T-helper 2 cell treated with Interferon-gamma antibody and Interleukin-4, amounts not matched to agents 5 μg/mL and 100 μg/mL, for 36 hours (primary cell): ENCODE measurements around the gene SLC41A3.
"Not testable (repeated sequence)": the region's sequence is repeated elsewhere in the genome, so short reads cannot be mapped to it uniquely, and the experiment has no call there.

Experiments
- DNase-seq: peaks from one replicate; pipeline ENCODE4 v3.0.0; 2021; ENCODE audit warnings: low spot score
- H3K27ac Mint-ChIP-seq: one replicate; pipeline ENCODE4 v1.8.0; 2021; ENCODE audit warnings: mild to moderate bottlenecking, mixed read lengths
- H3K27me3 Mint-ChIP-seq: one replicate; pipeline ENCODE4 v1.8.0; 2021; ENCODE audit warnings: low read depth, mixed read lengths
- H3K36me3 Mint-ChIP-seq: one replicate; pipeline ENCODE4 v1.8.0; 2021; ENCODE audit warnings: low read depth, mixed read lengths
- H3K4me1 Mint-ChIP-seq: one replicate; pipeline ENCODE4 v1.8.0; 2021; ENCODE audit warnings: low read depth, mixed read lengths
- H3K4me3 Mint-ChIP-seq: one replicate; pipeline ENCODE4 v1.8.0; 2022; ENCODE audit warnings: mild to moderate bottlenecking, moderate library complexity, mixed read lengths
- H3K9me3 Mint-ChIP-seq: one replicate; pipeline ENCODE4 v1.8.0; 2021; ENCODE audit warnings: mixed read lengths

SLC41A3 gene

DNA sequence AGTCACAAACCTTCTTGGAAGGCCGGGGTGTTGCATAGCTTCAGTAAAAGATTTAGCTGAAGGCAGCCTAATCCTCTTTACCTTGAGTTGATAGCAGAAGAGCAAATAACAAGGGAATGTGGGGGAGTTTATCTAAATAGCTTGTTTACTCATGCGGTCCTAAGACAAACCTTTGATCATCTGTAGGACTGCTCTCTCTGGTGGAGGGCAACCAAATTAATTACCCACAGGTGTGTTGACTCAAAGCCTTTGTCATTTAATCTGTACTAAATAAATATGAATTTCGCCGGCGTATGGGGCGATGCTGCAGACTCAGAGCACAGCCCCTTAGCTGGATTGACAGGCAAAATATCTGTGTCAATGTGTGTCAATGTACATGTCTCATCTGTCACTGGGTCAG is 17.2 kb downstream of the SLC41A3 start:
- not testable (repeated sequence) for H3K4me3 Mint-ChIP-seq, H3K36me3 Mint-ChIP-seq, H3K4me1 Mint-ChIP-seq, H3K27ac Mint-ChIP-seq, DNase-seq, H3K9me3 Mint-ChIP-seq, H3K27me3 Mint-ChIP-seq

DNA sequence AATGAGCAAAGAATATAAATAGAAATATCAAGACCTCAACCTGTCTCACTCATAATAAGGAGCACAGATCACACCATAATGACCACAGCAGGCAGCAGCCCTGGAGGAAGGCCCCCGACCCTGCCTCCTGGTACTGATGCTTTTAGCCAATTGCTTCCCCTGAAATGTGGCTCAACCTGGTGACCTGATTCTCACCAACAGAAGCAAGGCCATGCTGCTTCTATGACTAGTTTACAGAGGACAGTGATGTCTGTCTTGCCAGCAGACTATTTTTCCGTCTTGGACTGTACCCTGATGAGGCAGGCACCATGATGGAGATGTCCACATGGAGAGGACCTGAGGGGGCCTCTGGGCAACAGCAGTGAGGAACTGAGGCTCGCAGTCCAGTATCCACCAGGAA is 18.0 kb downstream of the SLC41A3 start:
- DNase-seq = no peak
- Mint-ChIP-seq H3K4me3 (no peak overlapping the region), H3K27ac (no peak overlapping the region), H3K27me3 (no peaks in the 10 kb centered on the region), H3K4me1 (peaks cover 5% of the 10 kb centered on the region), H3K9me3 (no peaks in the 10 kb centered on the region), H3K36me3 (no peaks in the 10 kb centered on the region)

DNA sequence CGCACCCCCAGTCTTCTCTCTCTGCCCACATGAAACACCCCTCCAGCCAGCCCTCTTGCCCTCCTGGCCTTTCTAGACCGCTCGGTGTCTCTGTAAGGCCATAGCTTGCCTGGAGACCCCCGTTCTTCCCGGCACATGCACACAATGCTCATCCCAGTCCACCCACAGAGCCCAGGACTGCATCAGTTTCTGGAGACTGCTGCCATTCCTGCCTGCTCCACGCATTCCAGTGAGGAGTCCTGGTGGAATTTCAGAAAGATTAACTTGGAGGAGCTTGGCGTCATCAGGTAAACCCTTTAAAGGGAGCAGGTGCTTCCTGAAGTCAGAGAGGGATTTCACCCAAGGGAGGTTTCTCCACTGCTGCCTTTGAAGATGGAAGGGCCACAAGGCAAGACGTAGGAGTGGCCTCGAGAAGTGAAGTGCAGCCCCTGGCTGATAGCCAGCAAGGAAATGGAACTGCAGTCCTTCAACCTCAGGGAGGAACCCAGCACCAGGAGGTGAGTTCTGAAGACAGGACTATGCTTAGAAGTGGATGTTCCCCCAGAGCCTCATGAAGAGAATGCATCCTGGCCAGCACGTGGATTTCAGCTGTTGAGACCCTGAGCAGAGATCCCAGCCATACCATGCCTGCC is 19.2 kb downstream of the SLC41A3 start:
- Mint-ChIP-seq H3K36me3 (no peaks in the 10 kb centered on the region), H3K9me3 (no peaks in the 10 kb centered on the region), H3K27ac (no peak overlapping the region), H3K4me1 (peaks cover 5% of the 10 kb centered on the region), H3K4me3 (no peak overlapping the region), H3K27me3 (no peaks in the 10 kb centered on the region)
- no peak for DNase-seq

DNA sequence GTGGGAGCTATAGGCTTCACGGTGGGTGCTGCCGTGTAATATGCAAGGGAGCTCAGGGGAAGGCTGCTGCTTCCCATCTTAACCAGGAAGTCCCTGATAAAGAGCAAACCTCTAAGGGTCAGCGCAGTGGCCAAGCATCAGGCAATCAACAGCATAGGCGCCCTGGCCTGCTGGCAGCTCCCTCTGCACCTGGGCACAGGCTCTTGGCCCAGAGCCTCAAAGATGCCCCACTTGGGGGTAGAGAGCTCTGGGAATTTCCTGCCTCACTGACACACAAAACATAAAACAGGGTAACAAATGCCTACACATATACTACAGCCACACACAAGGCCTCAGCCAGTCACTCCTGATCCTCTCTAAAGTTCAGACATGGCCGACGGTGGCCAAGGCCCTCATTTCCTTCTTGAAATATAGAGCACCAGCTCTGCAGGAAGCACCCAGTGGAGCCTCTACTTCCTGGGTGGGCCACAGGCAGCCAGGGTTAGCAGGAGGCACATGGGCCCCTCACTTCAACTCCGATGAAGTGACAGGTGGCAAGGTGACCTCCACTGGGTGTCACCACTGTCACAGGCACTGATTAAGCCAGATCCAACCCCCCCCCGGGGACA is 20.5 kb downstream of the SLC41A3 start:
- H3K27ac Mint-ChIP-seq = no peak overlapping the region
- H3K27me3 Mint-ChIP-seq = no peaks in the 10 kb centered on the region
- H3K4me3 Mint-ChIP-seq = no peak overlapping the region

DNA sequence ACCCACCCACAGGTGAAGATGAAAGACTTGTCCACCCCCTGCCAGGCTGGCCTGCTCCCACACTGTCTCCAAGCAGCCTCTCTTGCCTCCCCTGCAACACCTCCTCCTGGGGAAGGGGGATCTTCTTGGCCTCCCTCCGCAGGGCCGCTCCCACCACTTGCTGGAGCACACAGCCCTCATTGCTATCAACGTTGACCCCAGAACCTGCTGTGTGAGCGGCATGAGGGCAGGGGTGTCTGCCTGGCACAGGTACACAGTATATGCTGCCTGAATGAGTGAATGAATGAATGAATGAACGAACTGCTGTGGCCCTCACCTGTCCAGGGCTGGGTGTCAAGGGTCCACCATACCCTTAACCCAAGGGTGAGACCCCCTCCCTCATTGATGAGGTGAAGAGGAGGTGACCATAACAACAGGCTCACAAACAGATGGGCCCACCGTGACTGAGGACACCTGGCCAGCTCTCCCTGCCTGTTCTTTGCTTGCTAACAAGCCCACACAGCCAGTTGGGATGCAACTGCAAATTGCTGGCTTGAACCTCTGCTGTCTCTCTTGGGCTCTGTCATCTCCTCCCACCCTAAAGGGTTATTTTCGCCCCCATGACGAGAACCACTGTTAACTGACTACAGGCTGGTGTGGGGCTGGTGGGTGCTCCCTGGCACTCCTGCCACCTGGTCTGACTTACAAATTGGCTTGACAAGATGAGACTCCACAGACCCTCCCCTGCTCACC is 22.5 kb downstream of the SLC41A3 start:
- H3K9me3 Mint-ChIP-seq = no peaks in the 10 kb centered on the region
- no peaks in the 10 kb centered on the region for H3K36me3 Mint-ChIP-seq
- no peaks in the 10 kb centered on the region for H3K27me3 Mint-ChIP-seq
- H3K4me3 Mint-ChIP-seq = no peak overlapping the region
- no peak overlapping the region for H3K27ac Mint-ChIP-seq
- no peak for DNase-seq
- peaks cover 5% of the 10 kb centered on the region for H3K4me1 Mint-ChIP-seq

More for the DNA sequence above, 20.5 kb downstream of the SLC41A3 start:
- no peaks in the 10 kb centered on the region for H3K9me3 Mint-ChIP-seq
- DNase-seq = no peak
- H3K36me3 Mint-ChIP-seq = no peaks in the 10 kb centered on the region
- H3K4me1 Mint-ChIP-seq = peaks cover 5% of the 10 kb centered on the region

DNA sequence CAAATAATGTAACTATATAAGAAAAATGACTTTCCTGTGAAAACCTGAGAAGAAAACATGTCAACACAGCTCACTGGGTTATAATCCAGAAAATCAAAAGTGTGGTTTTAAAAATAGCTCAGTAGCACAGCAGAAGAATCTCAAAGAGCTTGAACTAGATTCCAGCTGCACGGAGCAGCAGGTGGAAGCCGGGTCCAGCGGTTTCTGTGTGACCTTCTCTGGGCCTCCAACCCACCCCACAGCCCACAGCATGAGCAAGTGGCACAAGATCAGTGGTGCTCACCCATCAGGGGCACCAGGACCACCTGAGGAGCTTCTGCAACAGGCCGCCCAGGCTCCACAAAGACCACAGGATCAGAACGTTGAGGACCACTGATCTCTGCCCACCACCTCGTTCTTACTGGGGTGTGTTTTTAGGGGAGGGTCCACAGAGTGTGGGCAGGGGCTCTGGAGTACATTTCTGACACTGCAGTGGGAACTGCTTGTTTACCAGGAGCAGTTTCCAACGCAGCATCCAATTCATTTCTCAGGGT is 23.2 kb downstream of the SLC41A3 start:
- Mint-ChIP-seq H3K4me1 (peaks cover 5% of the 10 kb centered on the region), H3K9me3 (no peaks in the 10 kb centered on the region), H3K36me3 (no peaks in the 10 kb centered on the region), H3K27ac (no peak overlapping the region), H3K4me3 (no peak overlapping the region), H3K27me3 (no peaks in the 10 kb centered on the region)
- DNase-seq = no peak

DNA sequence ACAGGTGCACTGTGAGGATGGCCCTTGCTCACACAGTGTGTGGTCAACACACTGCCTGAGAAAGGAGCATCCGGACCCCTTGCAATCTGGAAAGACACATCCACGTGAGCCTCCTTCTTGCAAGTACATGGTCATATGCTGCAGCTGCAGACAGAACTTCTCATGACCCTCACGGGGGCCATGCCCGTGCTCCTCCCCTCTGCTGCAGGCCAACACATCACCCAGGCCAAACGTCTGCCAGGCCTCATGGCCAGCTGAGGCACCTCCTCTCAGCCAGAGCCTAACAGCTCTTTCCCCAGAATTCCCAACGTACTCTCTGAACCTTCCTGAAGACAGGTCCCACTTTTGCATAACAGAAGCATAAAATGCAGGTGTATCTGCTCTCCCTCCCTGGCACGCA is 25.3 kb downstream of the SLC41A3 start:
- no peak for DNase-seq
- peaks cover 3% of the 10 kb centered on the region for H3K4me1 Mint-ChIP-seq
- no peaks in the 10 kb centered on the region for H3K36me3 Mint-ChIP-seq
- H3K4me3 Mint-ChIP-seq = no peak overlapping the region
- no peaks in the 10 kb centered on the region for H3K27me3 Mint-ChIP-seq
- H3K9me3 Mint-ChIP-seq = no peaks in the 10 kb centered on the region
- H3K27ac Mint-ChIP-seq = no peak overlapping the region

DNA sequence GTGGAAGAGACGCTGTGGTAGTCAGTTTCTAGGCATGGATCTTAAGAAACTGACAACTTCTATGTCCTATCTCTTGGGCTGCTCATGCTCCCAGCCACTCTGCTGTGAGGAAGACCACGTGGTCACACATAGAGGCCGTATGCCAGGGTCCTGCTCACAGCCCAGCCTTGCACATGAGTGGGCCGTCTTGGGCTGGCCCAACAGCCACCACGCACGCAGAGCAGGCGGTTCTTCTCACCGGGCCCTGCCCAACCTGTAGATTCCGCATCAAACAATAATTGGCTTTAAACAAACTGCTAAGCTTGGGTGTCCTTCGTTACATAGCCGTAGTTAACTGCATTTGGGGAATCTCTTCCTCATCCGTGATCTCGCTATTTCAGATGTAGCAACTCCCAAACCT is 26.0 kb downstream of the SLC41A3 start:
- H3K4me3 Mint-ChIP-seq = no peak overlapping the region
- no peak overlapping the region for H3K27ac Mint-ChIP-seq
- H3K36me3 Mint-ChIP-seq = no peaks in the 10 kb centered on the region
- DNase-seq = no peak
- H3K9me3 Mint-ChIP-seq = no peaks in the 10 kb centered on the region
- H3K27me3 Mint-ChIP-seq = no peaks in the 10 kb centered on the region
- H3K4me1 Mint-ChIP-seq = no peaks in the 10 kb centered on the region

DNA sequence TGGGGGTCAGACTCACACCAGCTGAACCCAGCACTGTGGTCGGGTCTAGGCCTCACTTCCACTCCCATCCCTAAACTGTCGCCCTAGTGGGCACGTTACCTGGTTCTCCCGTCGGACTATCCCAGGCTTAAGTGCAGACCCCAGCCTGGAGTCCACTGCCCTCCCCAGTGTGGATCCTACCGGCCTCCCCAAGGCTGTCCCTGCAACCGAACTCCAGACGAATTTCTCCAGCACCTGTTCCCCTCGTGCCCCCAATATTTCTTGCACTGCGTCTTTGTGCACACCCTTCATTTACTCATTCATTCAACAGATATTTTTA is 26.5 kb downstream of the SLC41A3 start:
- no peaks in the 10 kb centered on the region for H3K27me3 Mint-ChIP-seq

DNA sequence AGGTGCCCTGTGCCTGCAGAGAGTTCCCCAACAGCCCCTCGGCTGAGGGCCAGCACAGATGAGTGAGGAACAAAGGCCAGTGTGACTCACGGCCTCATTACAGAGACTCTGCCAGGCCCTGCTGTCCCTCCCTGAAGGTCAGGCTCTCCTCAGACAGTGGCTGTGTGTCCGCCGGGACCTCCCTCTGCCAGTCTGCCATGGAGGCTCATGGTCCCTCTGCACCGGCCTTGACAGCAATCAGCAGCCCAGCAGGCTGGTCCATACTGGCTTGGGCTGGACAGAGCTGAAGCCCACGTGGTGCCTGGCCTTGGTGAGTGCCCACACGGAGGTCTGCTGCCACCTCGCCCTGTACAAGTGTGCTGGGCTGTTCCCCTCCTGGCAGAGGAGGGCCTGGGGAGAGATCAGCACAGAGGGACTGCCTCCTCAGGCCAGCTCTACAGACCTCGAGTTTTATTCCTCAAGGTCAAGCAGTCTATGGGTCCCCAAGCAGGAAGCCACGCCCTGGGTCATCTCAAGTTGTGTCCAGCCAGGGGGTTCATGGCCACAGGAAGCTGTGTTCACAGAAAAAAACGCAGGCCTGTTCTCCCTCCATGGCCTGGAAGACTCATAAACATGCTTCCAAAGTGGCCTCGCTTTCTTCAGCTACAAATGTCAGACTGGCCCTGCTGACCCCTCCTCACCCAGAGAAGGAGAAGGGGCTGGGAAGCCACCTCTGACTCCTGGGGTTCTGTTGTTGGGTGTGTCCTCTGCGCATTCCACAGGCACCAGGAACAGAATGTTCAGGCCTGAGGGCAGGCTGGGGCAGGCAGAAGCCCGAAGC is 27.0 kb downstream of the SLC41A3 start:
- Mint-ChIP-seq H3K36me3 (no peaks in the 10 kb centered on the region), H3K27me3 (no peaks in the 10 kb centered on the region), H3K4me3 (no peak overlapping the region), H3K4me1 (no peaks in the 10 kb centered on the region), H3K9me3 (no peaks in the 10 kb centered on the region), H3K27ac (no peak overlapping the region)
- DNase-seq = no peak

More for the DNA sequence above, 26.5 kb downstream of the SLC41A3 start:
- no peaks in the 10 kb centered on the region for H3K9me3 Mint-ChIP-seq
- H3K4me1 Mint-ChIP-seq = no peaks in the 10 kb centered on the region
- DNase-seq = no peak
- no peak overlapping the region for H3K4me3 Mint-ChIP-seq
- no peaks in the 10 kb centered on the region for H3K36me3 Mint-ChIP-seq
- no peak overlapping the region for H3K27ac Mint-ChIP-seq

DNA sequence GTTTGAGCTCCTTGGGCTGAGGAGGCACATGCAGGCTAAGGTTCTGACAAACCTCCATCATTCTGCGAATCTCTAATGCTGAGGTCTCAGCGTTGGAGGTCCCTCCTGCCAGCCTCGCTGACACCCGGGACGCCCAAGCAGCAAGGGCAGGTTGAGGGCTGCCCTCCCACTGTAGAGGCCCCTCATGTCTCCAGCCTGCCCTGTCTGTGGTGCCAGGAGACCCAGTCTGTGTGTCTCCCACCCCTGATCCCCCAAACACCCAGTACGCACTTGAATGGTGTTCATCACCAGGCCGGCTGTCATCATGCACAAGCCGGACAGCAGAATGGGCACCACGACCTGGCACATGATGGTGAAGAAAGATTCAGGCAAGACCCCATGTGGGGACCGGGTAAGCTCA is 27.8 kb downstream of the SLC41A3 start:
- no peaks in the 10 kb centered on the region for H3K27me3 Mint-ChIP-seq
- DNase-seq = no peak
- H3K4me1 Mint-ChIP-seq = no peaks in the 10 kb centered on the region
- H3K27ac Mint-ChIP-seq = no peak overlapping the region
- H3K4me3 Mint-ChIP-seq = no peak overlapping the region
- no peaks in the 10 kb centered on the region for H3K36me3 Mint-ChIP-seq
- H3K9me3 Mint-ChIP-seq = no peaks in the 10 kb centered on the region

DNA sequence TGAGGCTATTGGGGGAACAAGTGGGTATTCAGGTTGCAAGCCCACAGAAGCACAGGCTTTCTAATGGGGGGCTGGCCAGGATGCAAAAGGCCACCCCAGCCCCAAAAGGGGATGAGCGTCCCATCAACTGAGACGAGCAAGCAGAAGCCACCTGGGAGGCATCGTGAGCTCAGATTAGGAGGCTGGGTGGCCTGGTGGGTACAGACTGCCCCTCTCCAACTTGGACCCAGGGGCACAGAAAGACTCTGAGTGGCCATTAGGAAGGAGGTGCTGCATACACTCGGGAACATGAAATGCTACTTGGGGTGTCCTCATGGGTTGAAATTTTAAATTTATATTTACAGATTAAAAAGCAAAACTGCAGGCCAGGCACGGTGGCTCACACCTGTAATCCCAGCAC is 29.1 kb downstream of the SLC41A3 start:
- no peaks in the 10 kb centered on the region for H3K9me3 Mint-ChIP-seq
- H3K4me3 Mint-ChIP-seq = no peak overlapping the region
- no peak for DNase-seq
- H3K27me3 Mint-ChIP-seq = no peaks in the 10 kb centered on the region
- H3K4me1 Mint-ChIP-seq = no peaks in the 10 kb centered on the region
- H3K27ac Mint-ChIP-seq = no peak overlapping the region
- H3K36me3 Mint-ChIP-seq = no peaks in the 10 kb centered on the region

DNA sequence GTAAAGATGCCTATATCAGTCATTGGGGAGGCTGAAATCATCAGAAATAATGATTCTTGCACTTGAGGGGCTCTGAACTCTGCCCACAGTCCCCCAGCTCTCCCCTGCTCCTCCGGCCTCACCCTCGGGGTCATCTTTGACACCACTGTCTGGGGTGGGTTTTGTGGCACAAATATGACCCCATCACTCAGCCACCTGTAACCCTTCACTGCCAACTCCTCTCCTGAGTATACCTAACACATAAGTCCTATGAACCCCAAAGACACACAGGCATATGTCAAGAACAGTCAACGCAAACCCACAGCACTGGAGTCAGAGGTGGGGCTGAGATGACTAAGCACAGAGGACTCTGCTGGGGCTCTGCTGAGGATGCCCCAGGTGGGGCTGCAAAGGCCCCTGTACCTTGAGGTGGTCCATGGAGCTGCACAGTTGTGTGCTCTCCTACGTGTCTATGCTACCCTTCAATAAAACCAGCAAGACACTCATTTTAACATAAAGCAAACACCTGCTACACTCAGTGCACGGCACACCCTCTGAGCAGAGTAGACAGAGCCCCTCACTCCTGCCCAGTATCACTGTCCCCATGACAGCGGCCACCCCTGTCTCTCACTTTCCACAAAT is 29.9 kb downstream of the SLC41A3 start:
- Mint-ChIP-seq H3K27me3 (no peaks in the 10 kb centered on the region), H3K4me1 (no peaks in the 10 kb centered on the region), H3K9me3 (no peaks in the 10 kb centered on the region), H3K4me3 (no peak overlapping the region), H3K27ac (no peak overlapping the region), H3K36me3 (no peaks in the 10 kb centered on the region)
- DNase-seq = no peak
